K562 (cell line): Measurements from ENCODE around the gene GRIA1. TPM values are rescaled to one million over a fixed set of nuclear protein-coding genes. Genes with fewer than 3 reads are reported as not detected.

ENCODE experiments used
- ATAC-seq: fragments of 200-7000 bp; cut with Tn5 transposase; 3 replicates; pipeline ENCODE4 v1.9.1; 2020; ENCODE audit warnings: moderate library complexity
- BruUV-seq: library from RNA; stranded (reverse); fragments of 400-500 nt; replicated peaks from 2 replicates; lab custom pipeline; 2021; lab: Mats Ljungman, UMichigan
- CTCF ChIA-PET: fragments of 300-600 bp; formaldehyde crosslinking; extraction: SDS; loops from one replicate; lab custom pipeline; 2021; ENCODE audit warnings: low intra/inter-chr PET ratio; lab: Yijun Ruan, JAX
- POLR2A ChIA-PET: fragments of 300-600, 350-650 bp; sonication (Branson Sonifier 250); formaldehyde crosslinking; extraction: SDS; loops from one replicate; lab custom pipeline; 2021; ENCODE audit warnings: antibody characterized with exemption, inconsistent platforms; lab: Yijun Ruan, JAX
- DNase-seq, 4 experiments: peaks; one replicate each; pipeline versions ENCODE4 v3.0.0 to v3.0.0-alpha.2; 2011 to 2018; ENCODE audit warnings: low spot score in 3 of 4, mixed read lengths in 3 of 4; ENCODE audit errors: extremely low read depth in 1 of 4
- FAIRE-seq: peaks from 2 replicates; lab custom pipeline; 2011; peaks lifted over from hg19 to GRCh38; lab: Jason Lieb, UNC
- H2AFZ ChIP-seq: 2 replicates; pipeline ENCODE4 v1.6.0; 2011; ENCODE audit warnings: low read depth, low read length, control low read depth, inconsistent platforms
- H3K27ac ChIP-seq: fragments of 200-600 bp; 3 replicates; pipeline ENCODE4 v1.8.0; 2011; ENCODE audit warnings: low read depth, mild to moderate bottlenecking, control low read depth, inconsistent platforms, low read length, moderate library complexity, mixed read lengths; ENCODE audit errors: extremely low read depth
- H3K27me3 ChIP-seq, 2 experiments: fragments of 300-600 bp in 1 of 2; 2 replicates in 1 of 2; 3 replicates in 1 of 2; pipeline versions ENCODE4 v1.6.0 to v1.8.0; 2011; ENCODE audit warnings: inconsistent platforms in 2 of 2, low read length in 2 of 2, mild to moderate bottlenecking in 1 of 2, mixed read lengths in 1 of 2, moderate library complexity in 1 of 2; ENCODE audit not compliant: control insufficient read depth in 2 of 2, insufficient read depth in 2 of 2
- H3K36me3 ChIP-seq: fragments of 300-600 bp; 3 replicates; pipeline ENCODE4 v1.8.0; 2011; ENCODE audit warnings: mild to moderate bottlenecking, low read length, inconsistent platforms; ENCODE audit not compliant: control insufficient read depth, insufficient read depth
- H3K4me1 ChIP-seq, 2 experiments: fragments of 200-600 bp in 1 of 2; replicated peaks in 1 of 2; 2 replicates in 1 of 2; 3 replicates in 1 of 2; pipeline versions ENCODE4 v1.5.1 to v1.8.0; 2011; ENCODE audit warnings: inconsistent platforms in 2 of 2, low read length in 2 of 2, mild to moderate bottlenecking in 1 of 2, mixed read lengths in 1 of 2, moderate library complexity in 1 of 2; ENCODE audit not compliant: control insufficient read depth in 2 of 2, insufficient read depth in 2 of 2
- H3K4me2 ChIP-seq: 2 replicates; pipeline ENCODE4 v1.6.1; 2011; ENCODE audit warnings: low read length, control low read depth, inconsistent platforms, mixed read lengths; ENCODE audit not compliant: insufficient read depth
- H3K4me3 ChIP-seq: fragments of 200-600 bp; sonication (generic), shearing (Covaris generic); 2 replicates; pipeline ENCODE4 v1.5.1; 2016; ENCODE audit warnings: control low read depth, inconsistent platforms
- H3K79me2 ChIP-seq: fragments of 200-600 bp; 3 replicates; pipeline ENCODE4 v1.8.0; 2011; ENCODE audit warnings: low read length, inconsistent platforms; ENCODE audit not compliant: control insufficient read depth, insufficient read depth
- H3K9ac ChIP-seq, 2 experiments: 2 replicates each; pipeline versions ENCODE4 v1.6.0 to v1.6.1; 2011; ENCODE audit warnings: low read depth in 2 of 2, low read length in 2 of 2, control low read depth in 1 of 2, inconsistent platforms in 1 of 2, mild to moderate bottlenecking in 1 of 2, mixed read lengths in 1 of 2; ENCODE audit not compliant: insufficient read depth in 1 of 2
- H3K9me1 ChIP-seq: one replicate; pipeline ENCODE4 v1.6.0; 2011; ENCODE audit warnings: inconsistent platforms, mild to moderate bottlenecking, low read length, moderate library complexity; ENCODE audit not compliant: control insufficient read depth, insufficient read depth
- H3K9me3 ChIP-seq: replicated peaks from 2 replicates; pipeline ENCODE4 v1.5.1; 2011; ENCODE audit warnings: low read depth, low read length, inconsistent platforms; ENCODE audit not compliant: control insufficient read depth, insufficient read depth
- H4K20me1 ChIP-seq: replicated peaks from 2 replicates; pipeline ENCODE4 v1.6.1; 2011; ENCODE audit warnings: low read length, inconsistent platforms, mixed read lengths; ENCODE audit not compliant: control insufficient read depth, insufficient read depth
- CBX2 ChIP-seq: fragments of 200-600 bp; sonication (generic); IDR thresholded peaks from one replicate; pipeline ENCODE4 v1.6.1; 2012; ENCODE audit warnings: mild to moderate bottlenecking, low read length, inconsistent platforms; ENCODE audit not compliant: insufficient read depth, poor library complexity, severe bottlenecking
- GABPA ChIP-seq: fragments of 200-800 bp; sonication (Bioruptor generic); conservative IDR thresholded peaks from 2 replicates; pipeline ENCODE4 v1.6.1; 2016; ENCODE audit warnings: low read depth, missing genetic modification characterization, missing compliant biosample characterization
- ILK ChIP-seq: fragments of 450-650 bp; IDR thresholded peaks from 2 replicates; pipeline ENCODE4 v1.6.1; 2016; ENCODE audit warnings: missing genetic modification characterization, low read depth, mild to moderate bottlenecking, missing compliant biosample characterization, moderate library complexity, borderline replicate concordance
- KLF13 ChIP-seq: fragments of 450-650 bp; IDR thresholded peaks from 2 replicates; pipeline ENCODE4 v1.6.1; 2016; ENCODE audit warnings: missing genetic modification characterization, low read depth, mild to moderate bottlenecking, missing compliant biosample characterization, moderate library complexity, borderline replicate concordance
- PCBP1 ChIP-seq: fragments of 200-400 bp; formaldehyde crosslinking; IDR thresholded peaks from 2 replicates; pipeline ENCODE4 v1.6.1; 2018; ENCODE audit warnings: mild to moderate bottlenecking, low read depth, low read length; ENCODE audit not compliant: poor library complexity, severe bottlenecking
- POLR2G ChIP-seq: fragments of 200-400 bp; formaldehyde crosslinking; IDR thresholded peaks from 2 replicates; pipeline ENCODE4 v1.6.1; 2017; ENCODE audit warnings: low read depth, mild to moderate bottlenecking, antibody characterized with exemption, low read length, moderate library complexity
- PTTG1 ChIP-seq: fragments of 450-650 bp; IDR thresholded peaks from 2 replicates; pipeline ENCODE4 v1.6.1; 2016; ENCODE audit warnings: low read depth, mild to moderate bottlenecking, missing genetic modification characterization, missing compliant biosample characterization
- TBL1XR1 ChIP-seq, 2 experiments: IDR thresholded peaks; 2 replicates each; pipeline ENCODE4 v1.6.1; 2012; ENCODE audit warnings: improper control_type of control experiment in 2 of 2, low read length in 2 of 2, mild to moderate bottlenecking in 1 of 2
- ZC3H4 ChIP-seq: sonication (generic); formaldehyde crosslinking; IDR thresholded peaks from 2 replicates; pipeline ENCODE4 v1.9.0; 2021; ENCODE audit warnings: missing genetic modification reagents, borderline replicate concordance
- ZFP91 ChIP-seq: sonication (generic); formaldehyde crosslinking; IDR thresholded peaks from 2 replicates; pipeline ENCODE4 v1.8.0; 2022; ENCODE audit warnings: mild to moderate bottlenecking, missing genetic modification reagents
- ZNF232 ChIP-seq: sonication (generic); formaldehyde crosslinking; IDR thresholded peaks from 2 replicates; pipeline ENCODE4 v1.8.0; 2022; ENCODE audit warnings: mild to moderate bottlenecking, missing genetic modification reagents
- ZNF263 ChIP-seq: sonication (generic); formaldehyde crosslinking; IDR thresholded peaks from 2 replicates; pipeline ENCODE4 v1.8.0; 2022; ENCODE audit warnings: mild to moderate bottlenecking, missing genetic modification reagents, borderline replicate concordance
- WGBS: fragments of 100-300 bp; shearing (Covaris generic); methylation state at CpG from one replicate; pipeline ENCODE4 v1.1.6; 2016; ENCODE audit warnings: low coverage, mixed read lengths; ENCODE audit not compliant: insufficient coverage; ENCODE audit errors: missing lambda C conversion rate; 5-methylcytosine and 5-hydroxymethylcytosine counted together
- in situ Hi-C: fragments of 300-500 bp; cut with MboI; formaldehyde crosslinking; loops from 4 replicates; pipeline ENCODE4 v1.15.0; 2018; ENCODE audit warnings: inconsistent platforms, mixed read lengths
- intact Hi-C: fragments of 100-400 bp; cut with micrococcal nuclease; formaldehyde crosslinking; loops from 2 replicates; pipeline ENCODE4 v1.14.2; 2022
- polyA plus RNA-seq, 8 experiments: library from polyadenylated mRNA; depleted of rRNA in 4 of 8; stranded (reverse) in 5 of 8; unstranded in 3 of 8; fragments of >200 nt; fragmentation: Nextera tagmentation in 2 of 8; fragmentation: Illumina TruSeq in 1 of 8; extraction: Ambion mirVana in 2 of 8; extraction: Trizol in 1 of 8; gene quantifications; 2 replicates each; pipeline versions ENCODE4 v1.2.1 to v1.2.3, GENCODE V29; 2011 to 2014; ENCODE audit warnings: inconsistent platforms in 1 of 8, missing spikeins in 1 of 8
- total RNA-seq, 7 experiments: library from RNA; depleted of rRNA in 6 of 7; stranded (reverse); fragments of >200 nt in 6 of 7; fragmentation: Illumina TruSeq in 2 of 7; extraction: Trizol in 2 of 7; gene quantifications; 2 replicates each; pipeline versions ENCODE4 v1.2.1 to v1.2.3, GENCODE V29; 2011 to 2021; ENCODE audit warnings: low replicate concordance in 1 of 7
- TF ChIP-seq, protein P1 (sequence below): fragments of 250-450 bp; sonication (Bioruptor Pico); IDR thresholded peaks from 2 replicates; pipeline ENCODE4 v1.8.0; 2022; ENCODE audit warnings: inconsistent platforms

GRIA1 gene
- total and polyA plus RNA-seq, 9 of the 15 experiments (the other 6 are each of a cell fraction or from before 2014, with no cell fraction given): not detected

DNA sequence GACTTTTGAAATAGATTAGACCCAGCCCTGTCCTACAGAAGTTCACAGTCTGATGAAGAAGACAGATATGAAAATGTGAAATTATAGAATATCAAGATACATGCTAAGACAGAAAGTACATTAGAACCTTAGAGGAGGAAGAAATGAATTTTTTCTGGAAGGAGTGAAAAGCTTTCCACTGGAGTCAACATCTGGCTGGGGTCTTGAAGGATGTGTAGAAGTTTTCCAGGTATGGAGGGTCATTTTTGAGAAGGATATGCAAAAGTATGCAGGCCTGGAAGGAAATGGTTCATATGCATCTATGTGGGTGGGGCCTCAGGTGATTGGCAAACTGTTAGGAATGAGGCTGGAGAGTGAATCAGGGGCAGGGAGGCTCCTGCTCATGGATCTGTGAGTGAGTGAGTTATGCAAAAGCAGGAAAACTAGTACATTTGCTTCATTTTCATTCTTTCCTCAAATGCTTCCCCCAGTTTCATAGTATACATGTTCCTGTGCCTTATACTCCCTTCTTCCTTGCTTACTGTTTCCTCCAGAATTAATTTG is 142.3 kb downstream of the GRIA1 start (continued):
- TF ChIP-seq CBX2: no peak
- TF ChIP-seq ZNF263 (CRISPR knock-in tag): no peak
- no peak for TF ChIP-seq PCBP1
- TF ChIP-seq KLF13 (tag): no peak
- no peak for TF ChIP-seq TBL1XR1 (IDR thresholded peaks at IDR 0.05; ENCODE audit: low read length in 2 of 2)
- TF ChIP-seq ILK (tag): no peak
- no peak for TF ChIP-seq GABPA (tag)

DNA sequence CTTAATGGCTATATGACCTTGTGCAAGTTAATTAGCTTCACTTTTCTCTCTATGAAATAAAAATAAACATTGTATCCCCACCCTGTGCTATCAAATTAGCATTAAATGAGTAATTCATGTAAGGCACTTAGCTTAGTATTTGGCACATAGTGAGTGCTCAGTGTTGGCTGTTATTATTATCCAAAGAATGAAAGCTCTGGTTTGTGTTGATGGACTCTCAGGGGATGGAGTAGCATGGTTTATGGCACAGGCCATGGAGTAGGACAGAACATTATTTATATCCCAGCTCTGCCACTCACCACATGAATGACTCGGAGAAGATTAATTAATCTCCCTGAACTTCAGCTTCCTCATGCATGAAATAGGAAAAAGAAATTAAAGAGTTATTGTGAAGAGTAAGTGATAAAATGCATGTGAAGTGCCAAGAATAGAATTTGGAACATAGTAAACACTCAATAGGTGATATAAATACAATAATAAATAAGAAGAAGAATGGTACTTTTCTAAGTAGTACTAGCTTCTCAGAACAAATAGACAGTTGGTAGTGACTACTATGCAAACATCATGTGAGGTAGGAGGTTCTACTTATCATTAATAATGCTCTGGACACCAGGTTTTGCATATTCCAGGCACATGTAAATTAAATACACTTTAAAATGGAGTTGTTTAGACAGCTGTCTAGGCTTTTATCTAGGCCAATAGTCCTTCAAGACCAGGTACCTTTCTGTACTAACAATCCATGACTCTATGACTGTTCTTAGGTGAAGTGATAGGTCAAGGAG is 146.4 kb downstream of the GRIA1 start:
- Histone ChIP-seq H3K79me2 (no peaks in the 10 kb centered on the region), H3K9me3 (no peaks in the 10 kb centered on the region), H4K20me1 (no peaks in the 10 kb centered on the region), H3K9me1 (no peaks in the 10 kb centered on the region), H3K27ac (no peak overlapping the region), H3K4me3 (no peak overlapping the region), H3K4me1 (no peaks in the 10 kb centered on the region), H3K36me3 (no peaks in the 10 kb centered on the region), H3K27me3 (no peaks in the 10 kb centered on the region), H3K4me2 (no peak overlapping the region), H2AFZ (no peak overlapping the region), H3K9ac (no peak overlapping the region)
- no TSS peak for BruUV-seq
- intact Hi-C loops (no loop called here), in situ Hi-C loops (no loop called here)
- FAIRE-seq: no peak
- no peak for ATAC-seq
- POLR2A ChIA-PET: interaction anchor here (1.2 kb wide), 1 partner anchor 22 kb away, joined by 3 read pairs; no protein-coding TSS in a partner anchor
- CTCF ChIA-PET: no interaction called here
- DNase-seq: no peak
- 0% methylated on average over 1 of the region's 1 CpG for WGBS
- no peak for TF ChIP-seq PTTG1 (tag)
- no peak for TF ChIP-seq ZFP91 (CRISPR knock-in tag)
- TF ChIP-seq, protein P1, sequence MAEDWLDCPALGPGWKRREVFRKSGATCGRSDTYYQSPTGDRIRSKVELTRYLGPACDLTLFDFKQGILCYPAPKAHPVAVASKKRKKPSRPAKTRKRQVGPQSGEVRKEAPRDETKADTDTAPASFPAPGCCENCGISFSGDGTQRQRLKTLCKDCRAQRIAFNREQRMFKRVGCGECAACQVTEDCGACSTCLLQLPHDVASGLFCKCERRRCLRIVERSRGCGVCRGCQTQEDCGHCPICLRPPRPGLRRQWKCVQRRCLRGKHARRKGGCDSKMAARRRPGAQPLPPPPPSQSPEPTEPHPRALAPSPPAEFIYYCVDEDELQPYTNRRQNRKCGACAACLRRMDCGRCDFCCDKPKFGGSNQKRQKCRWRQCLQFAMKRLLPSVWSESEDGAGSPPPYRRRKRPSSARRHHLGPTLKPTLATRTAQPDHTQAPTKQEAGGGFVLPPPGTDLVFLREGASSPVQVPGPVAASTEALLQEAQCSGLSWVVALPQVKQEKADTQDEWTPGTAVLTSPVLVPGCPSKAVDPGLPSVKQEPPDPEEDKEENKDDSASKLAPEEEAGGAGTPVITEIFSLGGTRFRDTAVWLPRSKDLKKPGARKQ (CRISPR knock-in tag): no peak
- no peak for TF ChIP-seq POLR2G
- TF ChIP-seq ZNF232 (CRISPR knock-in tag): no peak
- TF ChIP-seq ZC3H4 (CRISPR knock-in tag): no peak
